Measurements from ENCODE around the gene TMEM183A.

The TMEM183A gene

DNA sequence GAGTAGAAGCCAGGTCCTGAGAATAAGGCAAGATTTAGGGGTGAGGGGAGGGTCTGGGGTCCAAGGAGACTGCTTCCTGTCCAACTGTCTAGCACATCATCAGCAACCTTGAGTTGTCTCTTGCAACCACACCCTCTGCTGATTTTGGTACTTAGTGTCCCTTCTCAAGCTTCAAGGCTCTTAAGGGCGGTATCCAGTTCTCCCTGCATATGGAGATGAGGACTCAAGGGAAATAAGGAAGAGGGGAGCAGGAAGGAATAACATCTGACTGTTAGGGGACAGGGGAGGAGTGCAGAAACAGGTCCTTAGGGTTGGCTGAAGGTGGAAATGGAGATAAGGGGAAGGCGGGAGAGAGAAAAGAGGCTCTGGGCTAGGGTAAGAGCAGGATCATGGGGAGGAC, 66.3 kb downstream of the TMEM183A start:
- DNase-seq, result no peak
